GM21447 (cell line): ENCODE measurements around the gene DIO1.

Experiments used
- ATAC-seq: cut with Tn5 transposase; IDR thresholded peaks from one replicate; pipeline ENCODE4 v1.9.1; 2021; ENCODE audit not compliant: unreplicated experiment

DIO1 gene

DNA sequence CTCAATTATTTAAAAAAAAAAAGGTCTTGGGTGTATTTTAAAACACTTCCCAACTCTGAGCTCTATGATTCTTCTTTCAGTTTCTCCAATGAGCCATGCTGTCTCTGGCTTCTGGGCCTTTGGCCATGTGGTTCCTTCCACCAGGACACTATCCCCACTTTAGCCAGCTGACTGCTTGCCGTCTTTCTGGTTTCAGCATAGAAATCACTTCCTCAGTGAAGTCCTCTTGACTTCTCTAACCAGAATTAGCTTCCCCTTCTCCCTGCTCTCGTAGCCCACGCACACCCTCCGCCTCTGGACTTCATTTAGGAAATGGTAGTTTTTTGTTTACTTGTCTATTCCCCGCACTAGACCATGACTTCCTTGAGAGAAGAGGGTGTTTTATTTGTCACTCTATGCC is 1.1 kb upstream of the DIO1 start:
- ATAC-seq, result no peak

DNA sequence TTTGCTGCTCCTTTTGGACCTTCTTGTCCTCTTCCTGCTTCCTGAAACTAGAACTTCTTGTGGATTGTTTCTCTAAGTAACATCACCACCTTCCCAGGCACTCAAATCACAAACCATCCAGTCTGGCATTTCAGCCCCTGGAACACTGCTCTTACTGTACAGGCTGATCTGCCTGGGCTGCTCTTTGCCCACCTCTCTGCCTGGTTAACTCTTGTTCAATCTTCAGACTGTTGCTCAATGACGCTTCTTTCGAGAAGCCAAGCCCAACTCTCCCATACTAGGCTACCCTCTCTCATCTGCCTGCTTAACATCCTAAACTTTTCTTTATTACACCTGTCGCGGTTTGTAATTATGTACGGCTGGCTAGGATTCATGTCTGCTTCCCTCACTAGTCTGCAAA is 657 bp downstream of the DIO1 start:
- no peak for ATAC-seq

DNA sequence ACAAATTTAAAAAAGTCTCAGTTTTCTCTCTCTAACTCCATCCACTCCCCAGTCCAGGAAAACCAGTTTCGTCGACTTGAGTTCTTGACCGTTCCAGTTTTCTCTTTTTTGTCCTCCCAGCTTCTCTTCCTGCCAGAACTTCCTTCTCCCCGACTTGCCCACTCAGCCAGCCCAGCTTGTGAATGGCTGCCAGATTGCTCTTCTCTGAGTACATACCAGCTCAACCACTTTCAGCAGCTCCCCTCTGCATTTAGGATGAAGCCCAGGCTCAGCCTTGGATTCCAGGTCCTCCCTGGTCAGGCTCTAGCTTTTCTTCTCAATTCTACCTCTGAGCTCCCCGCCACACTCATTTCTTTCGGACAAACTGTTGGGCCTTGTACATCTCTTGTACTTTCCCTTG is 1.4 kb downstream of the DIO1 start:
- ATAC-seq, result no peak

DNA sequence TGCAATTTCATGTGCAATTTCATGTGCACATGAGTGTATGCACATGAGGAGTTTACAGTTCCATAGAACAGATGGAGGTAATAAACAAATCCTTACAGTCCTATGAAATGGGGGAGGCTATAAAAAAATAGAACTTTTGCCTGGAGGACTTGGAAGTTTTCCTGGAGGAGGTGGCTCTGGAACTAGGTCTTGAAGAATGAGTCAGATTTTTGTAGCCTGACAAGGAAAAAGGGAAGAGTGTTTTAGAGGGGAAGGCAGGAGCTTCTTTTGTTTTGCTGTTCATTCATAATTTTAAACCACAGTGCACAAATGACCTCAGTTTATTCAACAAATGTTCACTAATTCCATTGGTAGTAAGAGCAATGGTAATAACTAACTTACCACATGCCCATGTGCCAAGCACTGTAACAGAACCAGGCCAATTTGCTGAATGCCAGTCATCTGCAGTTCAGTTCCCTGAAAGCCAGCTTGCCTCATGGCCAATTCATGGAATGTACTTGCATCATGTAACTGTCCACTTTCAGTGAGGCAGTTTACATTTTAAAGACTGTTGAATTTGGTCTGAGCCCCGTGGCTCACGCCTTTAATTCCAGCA is 2.7 kb downstream of the DIO1 start:
- no peak for ATAC-seq

DNA sequence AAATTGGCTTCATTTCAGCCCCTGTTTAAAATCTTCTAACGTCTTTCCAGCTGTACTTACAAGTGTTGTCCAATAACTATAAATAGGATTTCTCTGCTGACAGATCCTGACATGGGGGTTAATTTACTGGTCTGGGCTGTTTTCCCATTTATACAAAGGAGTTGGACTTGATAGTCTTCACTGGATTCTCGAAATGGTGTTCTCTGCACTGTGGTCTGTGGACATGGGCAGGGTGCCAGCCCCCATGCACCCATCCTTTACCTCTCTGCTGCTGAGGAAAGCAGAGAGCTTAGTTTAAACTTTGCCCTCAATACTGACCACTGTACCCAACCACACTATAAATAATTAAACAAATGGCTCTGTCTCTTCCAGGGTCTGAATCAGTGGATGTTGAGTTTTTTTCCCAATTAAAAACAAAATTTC is 5.2 kb downstream of the DIO1 start:
- ATAC-seq, result no peak

DNA sequence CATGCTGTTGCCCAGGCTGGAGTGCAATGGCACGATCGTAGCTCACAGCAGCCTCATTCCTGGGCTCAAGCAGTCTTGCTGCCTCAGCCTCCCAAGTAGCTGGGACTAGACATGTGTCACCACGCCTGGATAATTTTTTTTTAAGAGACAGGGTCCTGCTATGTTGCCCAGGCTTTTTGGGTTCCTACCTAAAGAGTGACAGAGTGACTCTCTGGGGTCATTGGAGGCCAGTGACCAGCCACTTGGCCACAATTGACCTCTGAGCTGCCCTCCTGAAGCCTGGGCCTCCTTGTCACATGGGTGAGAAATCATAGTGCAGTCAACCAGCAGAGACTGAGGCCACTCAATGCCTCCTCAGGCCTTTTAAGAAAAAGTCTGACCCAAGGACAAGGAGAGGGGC is 5.7 kb downstream of the DIO1 start:
- no peak for ATAC-seq

DNA sequence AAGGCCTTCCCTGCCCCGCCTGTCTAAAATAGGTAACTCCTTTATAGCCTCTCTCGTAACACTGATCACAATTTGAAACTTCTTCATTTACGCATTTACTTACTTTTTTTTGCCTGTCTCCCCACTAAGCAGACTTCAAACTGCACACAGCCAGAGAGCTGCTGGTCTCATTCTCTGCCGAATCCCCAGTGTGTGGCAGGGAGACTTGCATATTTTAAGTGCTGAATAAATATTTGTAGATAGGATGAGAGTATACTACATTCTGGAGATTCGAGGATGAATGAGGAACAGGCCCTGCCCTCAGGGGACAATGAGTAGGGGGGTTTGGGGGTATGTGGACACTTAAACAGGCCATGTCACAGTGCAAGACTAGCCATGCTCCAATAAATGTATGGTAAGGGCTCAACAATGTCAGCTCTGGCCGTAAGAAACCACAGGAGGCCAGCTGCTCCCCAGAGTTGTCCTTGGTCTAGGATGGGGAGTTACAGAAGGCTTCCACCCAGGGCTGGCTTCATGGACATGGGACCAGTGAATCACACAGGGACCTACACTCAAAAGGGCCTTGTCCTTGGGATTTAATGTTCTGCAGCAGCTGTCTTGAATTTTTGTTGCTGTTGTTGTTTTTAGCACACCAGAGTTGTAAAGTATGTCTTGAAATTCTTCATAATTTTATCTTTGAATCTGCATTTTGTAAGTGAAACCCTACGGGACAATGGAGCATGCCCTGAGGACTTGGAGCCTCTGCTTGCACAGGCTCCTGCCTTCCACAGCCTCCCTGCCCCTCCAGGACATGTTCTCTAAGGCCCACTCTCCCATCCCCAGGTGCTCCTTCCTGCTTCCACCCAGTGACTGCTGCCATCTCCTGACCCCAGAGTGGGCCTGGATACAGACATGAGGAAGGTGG is 8.5 kb downstream of the DIO1 start:
- no peak for ATAC-seq

DNA sequence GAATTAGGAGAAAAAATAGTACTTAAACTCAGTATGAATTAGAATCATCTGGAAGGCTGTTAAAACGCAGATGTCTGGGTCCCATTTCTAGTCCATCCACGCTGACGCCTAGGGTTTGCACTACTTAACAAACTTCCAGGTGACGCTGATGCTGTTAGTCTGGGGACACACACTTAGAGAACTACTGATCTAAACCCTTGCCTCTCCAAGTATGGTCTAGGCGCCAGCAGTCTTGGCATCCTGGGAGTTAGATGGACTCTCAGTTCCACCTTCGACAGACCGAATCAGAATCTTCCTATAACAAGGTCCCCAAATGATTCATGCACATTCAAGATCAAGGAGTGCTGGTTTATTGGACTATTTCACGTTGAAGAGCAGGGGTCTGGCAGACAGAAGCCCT is 11.5 kb downstream of the DIO1 start:
- no peak for ATAC-seq

DNA sequence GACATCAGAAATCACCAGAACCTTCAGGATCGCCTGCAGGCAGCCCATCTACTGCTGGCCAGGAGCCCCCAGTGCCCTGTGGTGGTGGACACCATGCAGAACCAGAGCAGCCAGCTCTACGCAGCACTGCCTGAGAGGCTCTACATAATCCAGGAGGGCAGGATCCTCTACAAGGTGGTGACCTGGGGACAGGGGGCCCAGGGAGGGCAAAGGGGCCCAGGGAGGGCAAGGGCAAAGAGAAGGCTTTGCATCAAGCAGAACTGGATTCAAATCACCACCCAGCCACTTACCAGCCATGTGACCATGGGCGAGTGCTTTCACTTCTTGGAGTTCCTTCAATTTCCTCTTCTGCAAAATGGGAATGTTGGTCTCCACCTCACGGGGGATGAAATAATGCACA is 12.1 kb downstream of the DIO1 start:
- ATAC-seq, result no peak

DNA sequence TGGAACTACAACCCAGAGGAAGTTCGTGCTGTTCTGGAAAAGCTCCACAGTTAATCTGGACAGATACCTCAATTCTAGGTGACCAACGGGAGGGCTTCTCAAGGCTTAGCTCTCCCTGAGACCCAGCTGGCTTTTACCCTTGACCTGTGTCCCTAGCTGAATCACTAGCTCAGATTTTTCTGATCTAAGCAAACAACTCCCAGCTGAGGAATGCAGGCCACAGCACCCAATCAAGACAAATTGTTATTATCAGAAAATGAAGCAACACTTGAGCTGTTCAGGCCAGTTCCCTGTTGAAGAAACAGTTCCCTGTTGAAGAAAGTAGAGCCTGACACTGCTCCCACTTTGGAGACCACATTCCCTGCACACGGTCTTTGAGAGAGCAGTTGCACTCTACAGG is 16.0 kb downstream of the DIO1 start:
- no peak for ATAC-seq

DNA sequence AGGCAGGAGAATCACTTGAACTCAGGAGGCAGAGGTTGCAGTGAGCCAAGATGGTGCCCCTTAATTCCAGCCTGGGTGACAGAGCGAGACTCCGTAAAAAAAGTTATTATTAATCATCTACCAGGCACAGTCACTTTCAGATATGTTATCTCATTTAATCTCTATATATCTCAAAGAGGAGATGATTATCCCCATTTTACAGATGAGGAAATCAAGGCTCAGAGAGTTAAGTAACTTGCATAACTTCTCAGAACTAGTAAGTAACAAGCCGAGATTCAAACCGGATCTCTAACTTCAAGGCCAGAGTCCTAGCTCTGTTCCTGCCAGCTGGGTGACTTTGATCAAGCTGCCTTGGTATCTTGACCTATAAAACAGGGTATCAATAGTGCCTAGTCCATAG is 17.5 kb downstream of the DIO1 start:
- ATAC-seq, result no peak

DNA sequence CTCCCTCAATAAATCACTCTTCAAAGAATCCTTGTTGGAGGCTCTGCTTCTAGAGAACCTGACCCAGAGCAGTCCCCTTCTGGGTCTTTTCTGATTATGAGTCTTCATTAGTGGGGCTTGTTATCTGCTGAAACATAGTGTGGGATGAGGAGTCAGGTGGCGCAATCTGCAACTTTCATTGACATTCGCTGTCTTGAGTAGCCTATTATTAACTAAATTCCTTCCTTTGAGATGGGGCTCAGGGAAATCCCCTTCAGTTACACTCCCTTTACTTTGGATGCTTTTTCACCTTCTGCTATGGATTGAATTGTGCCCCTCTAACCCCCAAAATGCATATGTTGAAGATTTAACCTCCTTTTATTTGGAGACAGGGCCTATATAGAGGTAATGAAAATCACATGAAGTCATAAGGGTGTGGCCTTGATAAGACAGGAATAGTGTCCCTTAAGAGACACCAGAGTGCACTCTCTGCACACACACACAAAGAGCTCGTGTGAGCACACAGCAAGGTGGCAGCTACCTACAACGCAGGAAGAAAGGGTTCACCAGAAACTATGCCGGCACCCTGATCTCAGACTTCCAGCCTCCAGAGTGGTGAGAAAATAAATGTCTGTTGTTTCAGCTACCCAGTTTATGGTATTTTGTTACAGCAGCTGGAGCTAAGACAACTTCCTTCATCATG is 19.5 kb downstream of the DIO1 start:
- no peak for ATAC-seq

DNA sequence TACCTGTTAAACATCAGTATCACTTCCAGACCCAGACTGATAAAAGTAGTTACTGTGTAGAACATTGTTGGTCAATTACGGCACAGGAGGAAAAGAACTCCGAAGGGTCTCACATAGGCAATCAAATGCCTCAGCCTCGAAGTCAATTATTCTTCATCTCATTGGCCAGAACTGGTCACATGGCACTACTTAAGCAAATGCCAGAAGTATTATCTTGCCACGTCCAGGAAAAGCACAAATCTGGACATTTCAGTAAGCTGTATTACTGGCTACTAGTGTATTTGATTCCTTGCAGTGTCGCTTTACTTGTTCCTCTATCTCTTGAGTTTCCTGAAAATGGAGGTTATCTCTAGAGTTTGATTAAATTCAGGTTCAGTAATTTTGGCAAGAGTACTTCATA is 24.4 kb downstream of the DIO1 start:
- no peak for ATAC-seq

DNA sequence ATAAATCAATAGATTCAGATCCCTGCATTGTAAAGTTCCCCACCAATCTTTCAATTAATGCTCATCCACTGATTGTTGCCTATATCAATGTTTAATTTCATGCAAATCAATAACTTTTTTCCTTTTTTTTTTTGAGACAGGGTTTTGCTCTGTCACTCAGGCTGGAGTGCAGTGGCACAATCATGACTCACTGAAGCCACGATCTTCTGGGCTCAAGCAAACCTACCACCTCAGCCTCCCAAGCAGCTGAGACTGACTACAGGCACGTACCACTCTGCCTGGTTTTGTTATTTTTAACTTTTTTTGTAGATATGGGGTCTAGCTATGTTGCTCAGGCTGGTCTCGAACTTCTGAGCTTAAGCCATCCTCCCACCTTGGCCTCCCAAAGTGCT is 25.7 kb downstream of the DIO1 start:
- ATAC-seq, result no peak

DNA sequence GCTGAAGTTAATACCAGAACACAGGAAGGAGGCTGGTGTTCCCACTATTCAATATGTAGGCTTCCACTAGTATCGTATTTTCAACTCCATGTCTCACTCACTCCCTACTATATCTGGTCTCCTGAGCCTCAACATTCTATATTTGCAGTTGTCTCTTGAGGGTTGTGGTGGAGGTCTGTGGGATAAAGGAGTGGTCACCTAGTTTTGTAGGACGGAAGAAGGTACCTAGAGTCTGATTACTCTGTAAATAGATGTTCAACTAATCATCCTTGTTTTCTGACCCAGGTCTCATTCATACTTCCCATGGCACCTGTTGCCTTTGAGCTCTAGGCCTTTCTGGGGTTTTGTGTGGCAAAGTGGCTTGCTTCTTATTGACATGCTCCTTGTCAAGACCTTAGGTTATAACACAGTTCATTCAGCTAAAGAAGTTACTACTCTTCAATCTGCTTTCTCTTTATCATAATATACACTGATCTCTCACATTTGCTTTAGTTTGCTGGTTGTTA is 33.4 kb downstream of the DIO1 start:
- ATAC-seq, result no peak

DNA sequence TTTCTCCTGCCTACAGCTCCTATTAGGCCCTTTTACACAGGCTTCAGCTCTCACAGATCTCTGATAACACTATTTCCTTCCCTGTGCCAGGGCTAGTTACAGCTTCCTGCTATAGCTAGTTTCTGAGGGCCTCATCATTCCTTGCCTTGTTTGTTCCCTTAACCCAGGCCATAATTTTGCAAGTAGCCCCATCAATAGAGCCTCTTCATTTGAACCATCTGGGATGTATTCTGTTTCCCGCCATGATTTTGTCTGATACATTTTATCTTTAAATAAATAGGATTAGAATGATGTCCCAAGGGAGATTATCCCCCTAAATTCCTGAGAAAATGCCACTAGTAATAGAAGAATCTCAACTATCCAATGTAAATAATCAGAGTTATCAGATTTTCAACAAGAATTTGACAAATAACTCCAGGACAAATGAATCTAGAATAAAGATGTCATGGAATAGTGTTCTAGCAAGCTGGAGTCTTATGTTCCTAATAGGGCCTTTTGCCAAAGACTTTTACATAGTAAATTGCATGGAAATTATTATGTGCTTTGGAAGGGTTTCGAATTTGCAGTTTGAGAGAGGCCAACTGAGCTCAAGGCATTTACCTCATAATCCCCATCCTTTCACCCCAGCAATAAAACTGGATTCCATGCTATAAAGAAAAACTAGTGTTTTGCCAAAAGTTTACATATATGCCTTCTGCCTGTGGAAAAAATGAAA is 35.4 kb downstream of the DIO1 start:
- ATAC-seq, result no peak

DNA sequence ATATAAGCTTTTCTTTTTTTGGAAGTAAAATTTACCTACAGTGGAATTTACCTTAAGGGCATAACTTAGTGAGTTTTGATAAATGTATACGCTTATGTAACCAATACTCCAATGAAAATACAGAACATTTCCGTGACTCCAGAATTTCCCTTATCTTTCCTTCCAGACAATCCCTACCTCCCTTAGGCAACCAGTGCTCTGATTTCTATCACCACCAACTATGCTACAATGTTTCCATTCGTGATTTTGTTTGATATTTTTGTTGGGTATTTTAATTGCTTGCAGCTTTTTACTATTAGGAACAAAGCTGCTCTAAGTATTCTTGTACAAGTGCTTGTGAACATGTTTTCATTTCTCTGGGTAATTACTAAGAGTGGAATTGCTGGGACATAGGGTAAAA is 36.9 kb downstream of the DIO1 start:
- ATAC-seq, result no peak

DNA sequence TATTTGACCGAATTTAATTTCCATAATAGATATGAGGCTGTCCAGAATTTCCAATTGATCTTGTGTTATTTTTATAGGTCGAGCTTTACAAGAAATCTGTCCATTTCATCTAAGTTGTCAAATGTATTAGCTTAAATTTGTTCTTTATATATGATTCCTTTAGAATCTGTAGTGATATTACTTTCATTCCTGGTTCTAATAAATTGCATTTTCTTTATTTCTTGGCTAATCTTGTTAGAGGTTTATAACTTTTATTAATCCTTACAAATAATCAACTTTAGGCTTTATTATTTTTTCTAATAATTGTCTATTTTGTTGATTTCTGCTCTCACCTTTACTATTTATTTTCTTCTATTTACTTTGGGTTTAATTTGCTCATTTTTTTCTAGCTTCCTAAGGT is 37.5 kb downstream of the DIO1 start:
- no peak for ATAC-seq

DNA sequence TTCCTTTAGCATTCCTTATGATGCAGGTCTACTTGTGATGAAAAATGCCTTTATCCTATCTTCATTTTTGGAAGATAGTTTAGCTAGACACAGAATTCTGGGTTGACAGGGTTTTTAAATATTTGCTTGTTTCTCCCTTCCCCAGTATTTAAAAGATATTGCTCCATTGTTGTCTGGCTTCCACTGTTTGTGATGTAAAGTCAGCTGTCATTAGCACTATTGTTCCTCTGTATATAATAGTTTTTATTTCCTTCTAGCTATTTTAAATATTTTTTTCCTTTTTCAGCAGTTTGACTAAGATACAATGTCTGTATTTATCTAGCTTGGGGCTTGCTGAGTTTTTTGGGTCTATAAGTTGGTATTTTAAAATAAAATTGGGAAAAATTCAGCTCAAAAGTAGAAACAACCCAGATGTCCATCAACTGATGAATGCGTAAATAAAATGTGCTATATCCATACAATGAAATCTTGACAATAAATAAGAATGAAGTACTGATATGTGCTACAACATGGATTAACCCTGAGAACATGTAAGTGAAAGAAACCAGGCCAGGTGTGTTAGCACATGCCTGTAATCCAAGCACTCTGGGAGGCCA is 40.3 kb downstream of the DIO1 start:
- no peak for ATAC-seq

DNA sequence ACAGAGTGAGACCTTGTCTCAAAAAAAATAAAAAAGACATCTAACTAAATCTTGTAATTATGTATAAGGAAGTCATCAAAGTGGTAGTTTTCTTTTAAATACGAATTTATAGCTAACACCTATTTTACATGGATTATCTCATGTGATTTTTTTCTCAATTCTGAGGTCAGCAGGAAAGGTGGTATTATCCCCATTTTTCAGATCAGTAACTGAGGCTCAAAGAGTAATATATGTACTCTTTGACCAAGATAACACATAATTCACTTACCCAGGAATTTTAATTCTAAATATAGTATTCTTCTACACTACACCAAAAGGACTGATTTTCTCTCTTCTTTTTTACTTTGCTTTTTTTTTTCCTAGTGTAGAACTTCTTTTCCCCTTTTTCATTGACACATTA is 42.4 kb downstream of the DIO1 start:
- no peak for ATAC-seq
